ENCODE measurements around the gene BRD9. TPM values are rescaled to one million over a fixed set of nuclear protein-coding genes. Genes with fewer than 3 reads are reported as not detected.
A peak's percentile ranks its signal among the peaks of the same experiment; 100 is the strongest.
"Not testable (repeated sequence)": the region's sequence is repeated elsewhere in the genome, so short reads cannot be mapped to it uniquely, and the experiment has no call there.

The BRD9 gene
- total and polyA plus RNA-seq, 4 donors, result 12.5 to 39.7 (median 37.3) TPM

GRCh38 chr5:878677-879076 lies 13.9 kb downstream of the BRD9 start:
- H3K4me1 ChIP-seq (ENCODE audit: control insufficient read depth in 1 of 2, insufficient read depth in 2 of 2, low read length in 2 of 2); H3K9me3 ChIP-seq (ENCODE audit: control insufficient read depth, low read length); H3K4me3 ChIP-seq (ENCODE audit: low read length in 2 of 2); intact Hi-C loops (cut with DNase I); DNase-seq; ATAC-seq (ENCODE audit: low FRiP score); H3K27me3 ChIP-seq (ENCODE audit: control insufficient read depth in 1 of 2, insufficient read depth in 2 of 2, low read length in 1 of 2); H3K27ac ChIP-seq (ENCODE audit: low read depth in 1 of 2, low read length in 2 of 2): not testable (repeated sequence)
- H3K36me3 ChIP-seq (ENCODE audit: control insufficient read depth in 1 of 2, insufficient read depth in 2 of 2, low read length in 1 of 2), result peaks cover 0 to 14% of the 10 kb centered on the region in 2 donors
- WGBS, 2 donors, result no CpG with 5 or more reads among the region's 8 CpGs

GRCh38 chr5:878125-878524 lies 14.5 kb downstream of the BRD9 start:
- ATAC-seq (ENCODE audit: low FRiP score) (no peak), DNase-seq (peak in 1 of 2 donors; percentile 70)
- Histone ChIP-seq H3K36me3 (ENCODE audit: control insufficient read depth in 1 of 2, insufficient read depth in 2 of 2, low read length in 1 of 2) (peaks cover 0 to 14% of the 10 kb centered on the region in 2 donors), H3K4me1 (ENCODE audit: control insufficient read depth in 1 of 2, insufficient read depth in 2 of 2, low read length in 2 of 2) (no peaks in the 10 kb centered on the region), H3K27me3 (ENCODE audit: control insufficient read depth in 1 of 2, insufficient read depth in 2 of 2, low read length in 1 of 2) (no peaks in the 10 kb centered on the region), H3K27ac (ENCODE audit: low read depth in 1 of 2, low read length in 2 of 2) (no peak overlapping the region), H3K4me3 (ENCODE audit: low read length in 2 of 2) (no peak overlapping the region), H3K9me3 (ENCODE audit: control insufficient read depth, low read length) (no peaks in the 10 kb centered on the region)
- intact Hi-C loops (cut with DNase I), result no loop called here
- WGBS, 2 donors, result 93 to 94% methylated on average over 15 of the region's 15 CpGs

DNA sequence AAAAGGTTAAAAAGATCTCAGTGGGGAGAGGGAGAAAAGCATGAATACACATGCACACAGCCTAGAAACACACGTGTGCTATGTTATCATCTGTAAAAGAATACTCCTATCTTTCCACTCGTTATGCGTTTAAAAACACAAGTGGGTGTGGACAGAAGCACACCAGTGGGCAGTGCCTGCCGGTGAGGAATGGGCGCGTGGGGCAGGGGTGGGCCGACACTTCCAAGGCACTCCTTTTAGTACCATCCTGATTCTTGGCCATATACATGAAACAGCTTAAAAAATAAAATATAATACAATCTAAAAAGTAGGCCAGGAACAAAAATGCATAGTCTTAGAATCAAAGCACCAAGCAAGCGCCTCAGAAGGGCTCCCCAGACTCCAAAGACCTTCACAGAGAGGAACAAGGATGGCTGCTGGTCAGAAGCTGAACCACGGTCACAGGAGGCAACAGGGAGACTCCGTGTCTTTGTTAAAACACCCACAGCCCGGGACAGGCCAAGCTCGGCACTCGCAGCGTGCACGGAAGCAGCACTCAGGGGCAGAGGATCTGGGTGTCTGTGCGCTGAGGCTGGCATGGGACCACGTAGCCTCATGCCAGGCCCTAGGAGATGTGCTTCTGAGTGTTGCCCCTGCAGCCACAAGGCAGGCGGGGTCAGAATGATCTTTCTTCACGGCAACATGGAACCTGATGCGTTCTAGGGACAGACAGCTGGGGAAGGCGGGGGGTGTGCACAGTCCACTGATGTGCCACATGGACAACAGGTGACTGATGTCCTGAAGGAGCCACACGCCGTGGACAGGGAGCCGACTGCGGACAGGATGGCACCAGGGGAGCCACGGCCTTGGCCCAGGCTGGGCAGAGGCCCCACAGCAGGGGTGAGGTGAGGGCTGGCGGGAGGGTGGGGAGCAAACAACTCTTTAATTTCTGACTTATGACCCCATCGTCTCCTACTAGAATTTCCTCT lies 15.9 kb downstream of the BRD9 start:
- peaks cover 0 to 17% of the 10 kb centered on the region in 2 donors for H3K36me3 ChIP-seq (ENCODE audit: control insufficient read depth in 1 of 2, insufficient read depth in 2 of 2, low read length in 1 of 2)
- H3K27me3 ChIP-seq (ENCODE audit: control insufficient read depth in 1 of 2, insufficient read depth in 2 of 2, low read length in 1 of 2), result no peaks in the 10 kb centered on the region
- H3K9me3 ChIP-seq (ENCODE audit: control insufficient read depth, low read length), result no peaks in the 10 kb centered on the region
- no peak overlapping the region for H3K4me3 ChIP-seq (ENCODE audit: low read length in 2 of 2)
- intact Hi-C loops (cut with DNase I), result no loop called here
- 93 to 95% methylated on average over 28 of the region's 28 CpGs for WGBS, 2 donors
- ATAC-seq (ENCODE audit: low FRiP score) (no peak), DNase-seq (peak in 1 of 2 donors; percentile 61)
- no peaks in the 10 kb centered on the region for H3K4me1 ChIP-seq (ENCODE audit: control insufficient read depth in 1 of 2, insufficient read depth in 2 of 2, low read length in 2 of 2)
- H3K27ac ChIP-seq (ENCODE audit: low read depth in 1 of 2, low read length in 2 of 2), result no peak overlapping the region

DNA sequence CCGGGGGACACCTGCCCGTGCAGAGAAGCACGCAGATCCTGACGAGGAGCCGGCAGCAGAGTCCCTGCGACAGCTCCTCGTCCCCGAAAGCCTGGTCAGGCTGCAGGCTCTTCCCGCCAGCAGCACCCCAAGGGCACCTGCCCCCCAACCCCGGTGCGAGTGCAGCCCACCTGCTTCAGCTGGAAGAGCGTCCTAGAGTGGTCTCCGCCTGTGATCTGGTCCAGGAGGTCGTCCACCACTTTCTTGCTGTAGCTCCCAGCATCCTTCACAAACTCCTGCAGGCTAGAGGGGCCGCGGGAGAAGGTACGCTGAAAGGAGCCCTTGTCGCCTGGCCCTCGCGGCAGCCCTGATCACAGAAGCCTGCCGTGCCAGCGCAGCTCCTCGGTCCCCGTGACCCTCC lies 16.7 kb downstream of the BRD9 start:
- intact Hi-C loops (cut with DNase I), result no loop called here
- no peak for ATAC-seq (ENCODE audit: low FRiP score)
- Histone ChIP-seq H3K9me3 (ENCODE audit: control insufficient read depth, low read length) (no peaks in the 10 kb centered on the region), H3K36me3 (ENCODE audit: control insufficient read depth in 1 of 2, insufficient read depth in 2 of 2, low read length in 1 of 2) (peaks cover 4 to 17% of the 10 kb centered on the region in 2 donors), H3K27ac (ENCODE audit: low read depth in 1 of 2, low read length in 2 of 2) (no peak overlapping the region), H3K4me1 (ENCODE audit: control insufficient read depth in 1 of 2, insufficient read depth in 2 of 2, low read length in 2 of 2) (no peaks in the 10 kb centered on the region), H3K27me3 (ENCODE audit: control insufficient read depth in 1 of 2, insufficient read depth in 2 of 2, low read length in 1 of 2) (no peaks in the 10 kb centered on the region), H3K4me3 (ENCODE audit: low read length in 2 of 2) (no peak overlapping the region)
- WGBS, 2 donors, result 95 to 97% methylated on average over 24 of the region's 24 CpGs
- DNase-seq, result peak in 1 of 2 donors; percentile 41

DNA sequence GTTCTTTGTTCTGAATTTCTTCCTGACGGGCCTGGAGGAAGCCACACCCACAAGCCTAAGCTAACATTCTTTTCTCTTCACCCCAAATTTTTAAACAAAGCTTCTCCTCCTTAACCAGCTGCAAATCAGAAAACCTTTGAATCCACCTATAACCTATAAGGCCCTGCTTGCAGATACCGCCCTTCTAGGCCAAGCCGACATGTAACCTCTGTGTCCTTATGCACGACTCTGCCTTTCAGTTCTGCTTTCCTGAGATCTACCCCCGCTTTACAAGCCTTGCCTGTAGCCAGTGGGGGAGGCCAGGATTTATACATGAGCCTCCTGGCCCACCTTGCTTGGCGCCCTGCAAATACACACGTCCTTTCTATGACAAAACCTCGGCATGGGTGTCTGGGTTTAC lies 19.3 kb downstream of the BRD9 start:
- DNase-seq (no peak), ATAC-seq (ENCODE audit: low FRiP score) (no peak)
- intact Hi-C loops (cut with DNase I), result no loop called here
- no peak overlapping the region for H3K27ac ChIP-seq (ENCODE audit: low read depth in 1 of 2, low read length in 2 of 2)
- WGBS, 2 donors, result 87 to 89% methylated on average over 8 of the region's 8 CpGs
- no peak overlapping the region for H3K4me3 ChIP-seq (ENCODE audit: low read length in 2 of 2)
- no peaks in the 10 kb centered on the region for H3K4me1 ChIP-seq (ENCODE audit: control insufficient read depth in 1 of 2, insufficient read depth in 2 of 2, low read length in 2 of 2)
- H3K9me3 ChIP-seq (ENCODE audit: control insufficient read depth, low read length), result no peaks in the 10 kb centered on the region
- H3K36me3 ChIP-seq (ENCODE audit: control insufficient read depth in 1 of 2, insufficient read depth in 2 of 2, low read length in 1 of 2), result peaks cover 9 to 25% of the 10 kb centered on the region in 2 donors
- H3K27me3 ChIP-seq (ENCODE audit: control insufficient read depth in 1 of 2, insufficient read depth in 2 of 2, low read length in 1 of 2), result no peaks in the 10 kb centered on the region

DNA sequence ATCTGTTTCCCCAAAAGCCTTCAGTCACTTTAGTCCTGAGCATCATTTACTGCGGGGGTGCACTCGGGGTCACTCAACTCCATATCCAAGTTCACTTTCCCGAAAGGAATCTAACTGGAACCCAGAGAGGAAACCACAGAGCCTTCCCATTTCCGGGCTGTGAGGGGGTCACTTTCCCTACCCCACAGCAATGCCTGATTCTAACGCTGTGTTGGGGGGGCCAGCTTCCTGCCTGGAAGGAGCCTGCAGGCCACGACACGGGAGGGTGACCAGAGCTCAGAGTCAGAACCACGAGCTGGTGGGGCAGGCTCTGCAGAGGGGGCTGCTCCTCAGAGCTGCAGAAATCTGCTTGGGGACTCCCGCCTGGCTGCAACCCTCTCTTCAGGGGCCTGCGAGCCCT lies 20.3 kb downstream of the BRD9 start:
- 85 to 89% methylated on average over 10 of the region's 10 CpGs for WGBS, 2 donors
- ATAC-seq (ENCODE audit: low FRiP score), result no peak
- intact Hi-C loops (cut with DNase I), result no loop called here

GRCh38 chr5:871596-872298 lies 20.9 kb downstream of the BRD9 start:
- H3K4me3 ChIP-seq (ENCODE audit: low read length in 2 of 2), result no peak overlapping the region
- WGBS, 2 donors, result 91 to 96% methylated on average over 29 of the region's 29 CpGs
- no peaks in the 10 kb centered on the region for H3K27me3 ChIP-seq (ENCODE audit: control insufficient read depth in 1 of 2, insufficient read depth in 2 of 2, low read length in 1 of 2)
- intact Hi-C loops (cut with DNase I), result no loop called here
- H3K27ac ChIP-seq (ENCODE audit: low read depth in 1 of 2, low read length in 2 of 2), result no peak overlapping the region
- ATAC-seq (ENCODE audit: low FRiP score) (no peak), DNase-seq (no peak)
- H3K36me3 ChIP-seq (ENCODE audit: control insufficient read depth in 1 of 2, insufficient read depth in 2 of 2, low read length in 1 of 2), result peaks cover 9 to 28% of the 10 kb centered on the region in 2 donors
- H3K4me1 ChIP-seq (ENCODE audit: control insufficient read depth in 1 of 2, insufficient read depth in 2 of 2, low read length in 2 of 2), result no peaks in the 10 kb centered on the region
- H3K9me3 ChIP-seq (ENCODE audit: control insufficient read depth, low read length), result no peaks in the 10 kb centered on the region

More for the DNA sequence above, 20.3 kb downstream of the BRD9 start:
- Histone ChIP-seq H3K27me3 (ENCODE audit: control insufficient read depth in 1 of 2, insufficient read depth in 2 of 2, low read length in 1 of 2) (no peaks in the 10 kb centered on the region), H3K36me3 (ENCODE audit: control insufficient read depth in 1 of 2, insufficient read depth in 2 of 2, low read length in 1 of 2) (peaks cover 9 to 28% of the 10 kb centered on the region in 2 donors), H3K27ac (ENCODE audit: low read depth in 1 of 2, low read length in 2 of 2) (no peak overlapping the region), H3K9me3 (ENCODE audit: control insufficient read depth, low read length) (no peaks in the 10 kb centered on the region), H3K4me3 (ENCODE audit: low read length in 2 of 2) (no peak overlapping the region), H3K4me1 (ENCODE audit: control insufficient read depth in 1 of 2, insufficient read depth in 2 of 2, low read length in 2 of 2) (no peaks in the 10 kb centered on the region)
- no peak for DNase-seq

DNA sequence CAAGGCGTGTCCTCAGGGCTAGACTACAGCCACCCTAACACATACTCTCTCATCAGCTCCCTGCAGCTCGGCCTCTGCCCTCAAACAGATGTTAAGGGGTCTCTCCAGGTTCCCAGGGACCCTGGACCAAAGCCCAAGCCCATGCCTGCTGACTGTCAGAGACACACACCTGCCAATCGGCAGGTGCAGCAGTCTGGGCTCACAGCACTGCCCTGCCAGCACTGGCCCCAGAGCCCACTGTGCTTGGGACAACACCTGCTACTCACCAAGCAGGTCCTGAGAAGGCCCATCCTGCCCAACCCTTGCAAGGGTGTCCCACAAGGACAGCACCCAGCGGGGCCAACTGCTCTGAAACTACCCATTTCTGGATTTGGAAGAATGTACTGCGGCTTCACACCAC lies 21.6 kb downstream of the BRD9 start:
- 95 to 97% methylated on average over 5 of the region's 5 CpGs for WGBS, 2 donors
- peaks cover 9 to 26% of the 10 kb centered on the region in 2 donors for H3K36me3 ChIP-seq (ENCODE audit: control insufficient read depth in 1 of 2, insufficient read depth in 2 of 2, low read length in 1 of 2)
- no peak overlapping the region for H3K4me3 ChIP-seq (ENCODE audit: low read length in 2 of 2)
- H3K9me3 ChIP-seq (ENCODE audit: control insufficient read depth, low read length), result no peaks in the 10 kb centered on the region
- no peaks in the 10 kb centered on the region for H3K4me1 ChIP-seq (ENCODE audit: control insufficient read depth in 1 of 2, insufficient read depth in 2 of 2, low read length in 2 of 2)
- H3K27ac ChIP-seq (ENCODE audit: low read depth in 1 of 2, low read length in 2 of 2), result no peak overlapping the region
- H3K27me3 ChIP-seq (ENCODE audit: control insufficient read depth in 1 of 2, insufficient read depth in 2 of 2, low read length in 1 of 2), result no peaks in the 10 kb centered on the region
- intact Hi-C loops (cut with DNase I), result no loop called here
- ATAC-seq (ENCODE audit: low FRiP score) (no peak), DNase-seq (no peak)
